A549 (cell line): ENCODE results near the gene ZNF580. TPM values are rescaled to one million over a fixed set of nuclear protein-coding genes. Genes with fewer than 3 reads are reported as not detected.

Experiments used
- ATAC-seq, 2 experiments: fragments of 200-7000 bp in 1 of 2; fragments of >200 bp in 1 of 2; cut with Nextera tagmentation in 1 of 2; cut with Tn5 transposase in 1 of 2; 3 replicates each; pipeline versions ENCODE4 v1.8.0 to v1.9.1; 2018 to 2020; ENCODE audit warnings: mild to moderate bottlenecking in 1 of 2, moderate library complexity in 1 of 2
- CTCF ChIA-PET: fragments of 300-600 bp; sonication (Branson Sonifier 250); formaldehyde crosslinking; extraction: SDS; loops from one replicate; lab custom pipeline; 2021; ENCODE audit warnings: antibody characterized with exemption, inconsistent platforms; lab: Yijun Ruan, JAX
- POLR2A ChIA-PET: fragments of 350-600 bp; formaldehyde crosslinking; extraction: SDS; loops from one replicate; lab custom pipeline; 2021; ENCODE audit warnings: antibody characterized with exemption, inconsistent platforms; lab: Yijun Ruan, JAX
- DNase-seq, 2 experiments: peaks; one replicate each; pipeline versions ENCODE4 v3.0.0 to v3.0.0-alpha.2; 2011 to 2016; ENCODE audit warnings: low read depth in 1 of 2, low spot score in 1 of 2
- FAIRE-seq: peaks from 2 replicates; lab custom pipeline; 2011; peaks lifted over from hg19 to GRCh38; lab: Jason Lieb, UNC
- H3K27ac ChIP-seq, 2 experiments: fragments of >200 bp; sonication (Bioruptor Twin); formaldehyde crosslinking; 3 replicates each; pipeline ENCODE4 v1.5.1; 2016 to 2017
- H3K4me1 ChIP-seq: fragments of >200 bp; sonication (Bioruptor Twin); formaldehyde crosslinking; 3 replicates; pipeline ENCODE4 v1.6.1; 2016
- H3K4me2 ChIP-seq: fragments of >200 bp; sonication (Bioruptor Twin); formaldehyde crosslinking; 3 replicates; pipeline ENCODE4 v1.6.1; 2016
- H3K4me3 ChIP-seq: fragments of >200 bp; sonication (Bioruptor Twin); formaldehyde crosslinking; 3 replicates; pipeline ENCODE4 v1.5.1; 2016
- H3K9me3 ChIP-seq: fragments of >200 bp; sonication (Bioruptor Twin); formaldehyde crosslinking; 3 replicates; pipeline ENCODE4 v1.6.1; 2016
- ATOH8 ChIP-seq: fragments of 250-450 bp; sonication (Bioruptor Pico); IDR thresholded peaks from 2 replicates; pipeline ENCODE4 v1.5.0; 2020; ENCODE audit warnings: low read depth, mild to moderate bottlenecking, moderate library complexity
- BCL3 ChIP-seq: fragments of >200 bp; sonication (Bioruptor Twin); formaldehyde crosslinking; IDR thresholded peaks from 3 replicates; pipeline ENCODE4 v1.6.1; 2016
- BHLHE40 ChIP-seq: IDR thresholded peaks from 2 replicates; pipeline ENCODE4 v1.6.1; 2012; ENCODE audit warnings: low read depth, low read length, inconsistent platforms
- CBX8 ChIP-seq: fragments of 200-600 bp; sonication (generic); IDR thresholded peaks from 2 replicates; pipeline ENCODE4 v1.6.1; 2016
- CEBPB ChIP-seq, 2 experiments: fragments of >200 bp in 1 of 2; sonication (Bioruptor Twin) in 1 of 2; formaldehyde crosslinking in 1 of 2; IDR thresholded peaks; 2 replicates each; pipeline ENCODE4 v1.6.1; 2012 to 2016
- CHD4 ChIP-seq: fragments of 200-600 bp; sonication (generic); IDR thresholded peaks from 2 replicates; pipeline ENCODE4 v1.6.1; 2016; ENCODE audit warnings: antibody characterized with exemption, mild to moderate bottlenecking, borderline replicate concordance
- E2F6 ChIP-seq: IDR thresholded peaks from 2 replicates; pipeline ENCODE4 v1.6.1; 2012; ENCODE audit warnings: low read depth, borderline replicate concordance
- EHF ChIP-seq: fragments of 250-450 bp; sonication (Bioruptor Pico); IDR thresholded peaks from 2 replicates; pipeline ENCODE4 v1.5.0; 2020; ENCODE audit warnings: mild to moderate bottlenecking
- EHMT2 ChIP-seq: fragments of 200-600 bp; sonication (generic); IDR thresholded peaks from 2 replicates; pipeline ENCODE4 v1.6.1; 2016; ENCODE audit warnings: antibody characterized with exemption, low read depth, mild to moderate bottlenecking, moderate library complexity
- EP300 ChIP-seq, 2 experiments: fragments of >200 bp; sonication (Bioruptor Twin); formaldehyde crosslinking; IDR thresholded peaks; 2 replicates in 1 of 2; 3 replicates in 1 of 2; pipeline ENCODE4 v1.6.1; 2016 to 2017
- ESRRA ChIP-seq: fragments of 150-350 bp; IDR thresholded peaks from 2 replicates; pipeline ENCODE4 v1.6.1; 2014; ENCODE audit warnings: mild to moderate bottlenecking, low read length, borderline replicate concordance
- GATA3 ChIP-seq: IDR thresholded peaks from 2 replicates; pipeline ENCODE4 v1.6.1; 2012; ENCODE audit warnings: borderline replicate concordance
- HDAC2 ChIP-seq: fragments of 200-600 bp; sonication (generic); IDR thresholded peaks from 2 replicates; pipeline ENCODE4 v1.6.1; 2016
- HES2 ChIP-seq: fragments of >200 bp; sonication (Bioruptor Twin); formaldehyde crosslinking; IDR thresholded peaks from 2 replicates; pipeline ENCODE4 v1.6.1; 2016
- HMGXB4 ChIP-seq: fragments of 250-450 bp; sonication (Bioruptor Pico); IDR thresholded peaks from 2 replicates; pipeline ENCODE4 v1.5.0; 2021; ENCODE audit warnings: mild to moderate bottlenecking, moderate library complexity, borderline replicate concordance
- HOXA7 ChIP-seq: fragments of 250-450 bp; sonication (Bioruptor Pico); IDR thresholded peaks from 2 replicates; pipeline ENCODE4 v1.5.0; 2020; ENCODE audit warnings: mild to moderate bottlenecking, moderate library complexity
- HOXB5 ChIP-seq: fragments of 250-450 bp; sonication (Bioruptor Pico); IDR thresholded peaks from 2 replicates; pipeline ENCODE4 v1.5.0; 2020; ENCODE audit warnings: mild to moderate bottlenecking, moderate library complexity
- JUNB ChIP-seq: fragments of >200 bp; sonication (Bioruptor Twin); formaldehyde crosslinking; IDR thresholded peaks from 2 replicates; pipeline ENCODE4 v1.6.1; 2016
- KDM5A ChIP-seq: fragments of 200-600 bp; sonication (generic); IDR thresholded peaks from 2 replicates; pipeline ENCODE4 v1.6.1; 2016; ENCODE audit warnings: antibody characterized with exemption, mild to moderate bottlenecking
- MAFK ChIP-seq: fragments of 450-650 bp; IDR thresholded peaks from 2 replicates; pipeline ENCODE4 v1.6.1; 2014; ENCODE audit not compliant: partially characterized antibody
- PBX3 ChIP-seq: IDR thresholded peaks from 2 replicates; pipeline ENCODE4 v1.6.1; 2012
- PHF8 ChIP-seq: fragments of 200-600 bp; sonication (generic); IDR thresholded peaks from 2 replicates; pipeline ENCODE4 v1.6.1; 2016; ENCODE audit warnings: low read depth, mild to moderate bottlenecking, antibody characterized with exemption, moderate library complexity, borderline replicate concordance
- POLR2A ChIP-seq: IDR thresholded peaks from 2 replicates; pipeline ENCODE4 v1.6.1; 2012; ENCODE audit warnings: mild to moderate bottlenecking, low read length
- RAD21 ChIP-seq, 2 experiments: fragments of >200 bp in 1 of 2; sonication (Bioruptor Twin) in 1 of 2; formaldehyde crosslinking in 1 of 2; IDR thresholded peaks in 1 of 2; conservative IDR thresholded peaks in 1 of 2; 2 replicates in 1 of 2; 3 replicates in 1 of 2; pipeline ENCODE4 v1.6.1; 2012 to 2018; ENCODE audit warnings: inconsistent platforms in 1 of 2
- RCOR1 ChIP-seq: fragments of 150-350 bp; IDR thresholded peaks from 2 replicates; pipeline ENCODE4 v1.6.1; 2014; ENCODE audit warnings: antibody characterized with exemption, low read length, low read depth
- SMC3 ChIP-seq: fragments of >200 bp; sonication (Bioruptor Twin); formaldehyde crosslinking; IDR thresholded peaks from 3 replicates; pipeline ENCODE4 v1.6.1; 2018; ENCODE audit warnings: inconsistent platforms
- TFCP2L1 ChIP-seq: fragments of 250-450 bp; sonication (Bioruptor Pico); IDR thresholded peaks from 2 replicates; pipeline ENCODE4 v1.5.0; 2021; ENCODE audit warnings: mild to moderate bottlenecking
- USF2 ChIP-seq: fragments of 450-650 bp; IDR thresholded peaks from 2 replicates; pipeline ENCODE4 v1.6.1; 2014; ENCODE audit warnings: antibody characterized with exemption
- ZFP36 ChIP-seq: fragments of 450-650 bp; IDR thresholded peaks from 2 replicates; pipeline ENCODE4 v1.6.1; 2014; ENCODE audit warnings: borderline replicate concordance; ENCODE audit not compliant: partially characterized antibody
- ZNF302 ChIP-seq: fragments of 250-450 bp; sonication (Bioruptor Pico); IDR thresholded peaks from 2 replicates; pipeline ENCODE4 v1.9.0; 2021; ENCODE audit warnings: inconsistent platforms, mild to moderate bottlenecking, moderate library complexity
- ZSCAN20 ChIP-seq: fragments of 250-450 bp; sonication (Bioruptor Pico); IDR thresholded peaks from 2 replicates; pipeline ENCODE4 v1.8.0; 2022; ENCODE audit warnings: mild to moderate bottlenecking, moderate library complexity
- WGBS: methylation state at CpG from one replicate; pipeline ENCODE4 v1.1.6; 2017; ENCODE audit errors: missing lambda C conversion rate; 5-methylcytosine and 5-hydroxymethylcytosine counted together
- polyA plus RNA-seq, 4 experiments: library from polyadenylated mRNA; depleted of rRNA in 3 of 4; stranded (reverse); fragments of >200 nt; fragmentation: RNase III in 1 of 4; extraction: RNeasy Plus Mini Kit Qiagen cat#74134 plus additional on column Dnase treatment in 1 of 4; gene quantifications; 2 replicates in 3 of 4; 3 replicates in 1 of 4; pipeline ENCODE4 v1.2.3, GENCODE V29; 2011 to 2017

The ZNF580 gene
- polyA plus RNA-seq, 2 of the 4 experiments (the other 2 are of a cell fraction): 9.2 to 52.8 TPM

- ATAC-seq (peak; percentile 74 to 82), DNase-seq (peak; percentile 89 to 96), FAIRE-seq (no peak)
- ChIA-PET CTCF (interaction anchor here (0.6 to 24.9 kb wide), 11 partner anchors 8 to 536 kb away, joined by 3 to 363 read pairs (median 4); partner anchors contain the start of gene ZNF865), POLR2A (interaction anchor here (0.6 to 3.4 kb wide), 26 partner anchors 9 to 470 kb away, joined by 3 to 33 read pairs (median 5); partner anchors contain the start of genes CCDC106, DNAAF3, FIZ1 and SSC5D)
- 0 out of 3 replicates have a peak, but pooled peaks cover 7% of the 10 kb centered on the region for H3K4me1 ChIP-seq
- H3K9me3 ChIP-seq: no peaks in the 10 kb centered on the region
- WGBS: under 1% methylated on average over 31 of the region's 56 CpGs
- peak within 1 kb of the TSS; percentile 48 for H3K4me3 ChIP-seq
- peak within 1 kb of the TSS; percentile 89 to 93 for H3K27ac ChIP-seq
- H3K4me2 ChIP-seq: peak within 1 kb of the TSS; percentile 92
- TF ChIP-seq HOXA7 (CRISPR knock-in tag) (no peak), EP300 (IDR thresholded peaks at IDR 0.05) (no peak), RAD21 (conservative IDR thresholded peaks at IDR 0.05 in 1 of 2, IDR thresholded peaks at IDR 0.05 in 1 of 2) (no peak), CBX8 (no peak), PBX3 (peak; percentile 69; the same call in 1 of the 2 replicates), USF2 (no peak), E2F6 (no peak), GATA3 (no peak), BHLHE40 (no peak), HMGXB4 (CRISPR knock-in tag) (no peak), MAFK (no peak), ZFP36 (no peak), ZSCAN20 (CRISPR knock-in tag) (no peak), PHF8 (peak; percentile 46; the same call in 1 of the 2 replicates), HOXB5 (CRISPR knock-in tag) (0 out of 2 replicates have a peak, but pooled peaks have one; percentile 34), TFCP2L1 (CRISPR knock-in tag) (no peak), ATOH8 (CRISPR knock-in tag) (no peak), EHMT2 (no peak), JUNB (no peak), POLR2A (peak; percentile 80), KDM5A (no peak), HES2 (no peak), CEBPB (IDR thresholded peaks at IDR 0.05) (no peak), BCL3 (0 out of 3 replicates have a peak, but pooled peaks have one; percentile 56), SMC3 (0 out of 3 replicates have a peak, but pooled peaks have one; percentile 5), EHF (CRISPR knock-in tag) (no peak), ZNF302 (0 out of 2 replicates have a peak, but pooled peaks have one; percentile 17), HDAC2 (no peak), RCOR1 (no peak), CHD4 (no peak), ESRRA (no peak)
These were observed 16.4 kb upstream of the ZNF580 start, which contains the start of gene ZNF784 for GRCh38 chr19:55624109-55625003. Gene ZNF784, minus strand, starts transcription at chr19:55624566. Its CDS starts 5 bp downstream, at chr19:55624561.
